HG02870 (cell line): ENCODE measurements around the gene NPTN.
"Not testable (repeated sequence)": the region's sequence is repeated elsewhere in the genome, so short reads cannot be mapped to it uniquely, and the experiment has no call there.

ENCODE experiments used
- ATAC-seq: cut with Tn5 transposase; IDR thresholded peaks from one replicate; pipeline ENCODE4 v1.9.1; 2021; ENCODE audit warnings: mild to moderate bottlenecking, moderate library complexity; ENCODE audit not compliant: unreplicated experiment

Gene NPTN

GRCh38 chr15:73573037-73573436 is 60.2 kb downstream of the NPTN start:
- ATAC-seq = no peak

- no peak for ATAC-seq
Observed at GRCh38 chr15:73572296-73572695, 60.9 kb downstream of the NPTN start.

GRCh38 chr15:73571346-73571745 is 61.8 kb downstream of the NPTN start:
- ATAC-seq = no peak

GRCh38 chr15:73570355-73571032 is 62.7 kb downstream of the NPTN start:
- no peak for ATAC-seq

GRCh38 chr15:73569361-73569760 is 63.8 kb downstream of the NPTN start:
- ATAC-seq = no peak

- no peak for ATAC-seq
Observed at GRCh38 chr15:73568564-73569280, 64.5 kb downstream of the NPTN start.

GRCh38 chr15:73567020-73567419 is 66.2 kb downstream of the NPTN start:
- ATAC-seq = no peak

GRCh38 chr15:73564255-73564654 is 68.9 kb downstream of the NPTN start:
- no peak for ATAC-seq

- no peak for ATAC-seq
Observed at GRCh38 chr15:73560501-73561117, 72.6 kb downstream of the NPTN start.

GRCh38 chr15:73558529-73558928 is 74.7 kb downstream of the NPTN start:
- ATAC-seq = no peak

GRCh38 chr15:73555080-73555479 is 78.1 kb downstream of the NPTN start:
- ATAC-seq = no peak

- no peak for ATAC-seq
Observed at GRCh38 chr15:73550190-73550589, 83.0 kb downstream of the NPTN start.

- not testable (repeated sequence) for ATAC-seq
Observed at GRCh38 chr15:73548925-73549324, 84.3 kb downstream of the NPTN start.

- ATAC-seq = no peak
Observed at GRCh38 chr15:73541479-73541878, 91.7 kb downstream of the NPTN start.

- no peak for ATAC-seq
Observed at GRCh38 chr15:73540161-73540560, 93.0 kb downstream of the NPTN start.

GRCh38 chr15:73539212-73540128 is 93.7 kb downstream of the NPTN start:
- ATAC-seq = no peak

- no peak for ATAC-seq
Observed at GRCh38 chr15:73538563-73539211, 94.5 kb downstream of the NPTN start.

- no peak for ATAC-seq
Observed at GRCh38 chr15:73538123-73538522, 95.1 kb downstream of the NPTN start.

- no peak for ATAC-seq
Observed at GRCh38 chr15:73530649-73531048, 102.5 kb downstream of the NPTN start.

- no peak for ATAC-seq
Observed at GRCh38 chr15:73527598-73527997, 105.6 kb downstream of the NPTN start.

- ATAC-seq = no peak
Observed at GRCh38 chr15:73524919-73525318, 108.3 kb downstream of the NPTN start.
